ENCODE results near the gene ARHGAP15. TPM values are rescaled to one million over a fixed set of nuclear protein-coding genes. Genes with fewer than 3 reads are reported as not detected.

Gene ARHGAP15
- total and polyA plus RNA-seq, 10 donors: 55.8 to 219 (median 130) TPM

GRCh38 chr2:143157418-143157817 lies 28.2 kb downstream of the ARHGAP15 start:
- DNase-seq: no peak
- 66 to 85% (median 79%) methylated on average over 3 of the region's 3 CpGs for WGBS, 5 donors
- intact Hi-C loops (cut with DNase I; ENCODE audit: low total_unique reads): no loop called here

GRCh38 chr2:143158098-143158497 lies 28.9 kb downstream of the ARHGAP15 start:
- TF ChIP-seq POLR2AphosphoS5 (IDR thresholded peaks at IDR 0.05) (no peak), POLR2A (IDR thresholded peaks at IDR 0.05) (no peak), CTCF (IDR thresholded peaks at IDR 0.05 in 8 of 11, conservative IDR thresholded peaks at IDR 0.05 in 3 of 11) (no peak)
- WGBS, 5 donors: 73 to 87% (median 77%) methylated on average over 3 of the region's 3 CpGs
- Histone ChIP-seq H3K4me3 (no peak overlapping the region), H3K36me3 (peaks cover 0 to 31% (median 6%) of the 10 kb centered on the region in 6 donors), H3K4me1 (peaks cover 23 to 98% (median 79%) of the 10 kb centered on the region in 6 donors), H3K27ac (peak overlapping the region in 4 of 8 donors; percentile 37 to 86 (median 70)), H3K27me3 (replicated peaks in 1 of 7) (no peaks in the 10 kb centered on the region), H3K9me3 (no peaks in the 10 kb centered on the region)
- no peak for DNase-seq
- intact Hi-C loops (cut with DNase I; ENCODE audit: low total_unique reads): no loop called here

More at GRCh38 chr2:143157418-143157817, 28.2 kb downstream of the ARHGAP15 start:
- Histone ChIP-seq H3K27me3 (replicated peaks in 1 of 7) (no peaks in the 10 kb centered on the region), H3K27ac (peak overlapping the region in 4 of 8 donors; percentile 22 to 87 (median 82)), H3K4me3 (no peak overlapping the region), H3K4me1 (peaks cover 30 to 98% (median 80%) of the 10 kb centered on the region in 6 donors), H3K9me3 (no peaks in the 10 kb centered on the region), H3K36me3 (peaks cover 0 to 31% (median 6%) of the 10 kb centered on the region in 6 donors)
- no peak for TF ChIP-seq CTCF (IDR thresholded peaks at IDR 0.05 in 8 of 11, conservative IDR thresholded peaks at IDR 0.05 in 3 of 11)
- TF ChIP-seq POLR2A (IDR thresholded peaks at IDR 0.05): no peak
- TF ChIP-seq POLR2AphosphoS5 (IDR thresholded peaks at IDR 0.05): no peak

GRCh38 chr2:143158551-143159485 lies 29.6 kb downstream of the ARHGAP15 start:
- Histone ChIP-seq H3K4me1 (peaks cover 20 to 100% (median 80%) of the 10 kb centered on the region in 6 donors), H3K27ac (peak overlapping the region in 7 of 8 donors; percentile 1 to 86 (median 37)), H3K9me3 (no peaks in the 10 kb centered on the region), H3K4me3 (peak overlapping the region in 1 of 8 donors; percentile 46), H3K27me3 (replicated peaks in 1 of 7) (no peaks in the 10 kb centered on the region), H3K36me3 (peaks cover 0 to 31% (median 6%) of the 10 kb centered on the region in 6 donors)
- DNase-seq: no peak
- 30 to 54% (median 36%) methylated on average over 10 of the region's 10 CpGs for WGBS, 5 donors
- intact Hi-C loops (cut with DNase I; ENCODE audit: low total_unique reads): no loop called here
- TF ChIP-seq POLR2AphosphoS5 (IDR thresholded peaks at IDR 0.05): no peak
- no peak for TF ChIP-seq CTCF (IDR thresholded peaks at IDR 0.05 in 8 of 11, conservative IDR thresholded peaks at IDR 0.05 in 3 of 11)
- TF ChIP-seq POLR2A (IDR thresholded peaks at IDR 0.05): no peak

- no peak for DNase-seq
- Histone ChIP-seq H3K36me3 (peaks cover 0 to 31% (median 6%) of the 10 kb centered on the region in 6 donors), H3K4me3 (no peak overlapping the region), H3K27me3 (replicated peaks in 1 of 7) (no peaks in the 10 kb centered on the region), H3K4me1 (peaks cover 20 to 100% (median 80%) of the 10 kb centered on the region in 6 donors), H3K27ac (peak overlapping the region in 7 of 8 donors; percentile 1 to 86 (median 37)), H3K9me3 (no peaks in the 10 kb centered on the region)
- TF ChIP-seq POLR2A (IDR thresholded peaks at IDR 0.05) (no peak), CTCF (IDR thresholded peaks at IDR 0.05 in 8 of 11, conservative IDR thresholded peaks at IDR 0.05 in 3 of 11) (no peak), POLR2AphosphoS5 (IDR thresholded peaks at IDR 0.05) (no peak)
- WGBS, 5 donors: 73 to 85% (median 76%) methylated on average over 2 of the region's 2 CpGs
- intact Hi-C loops (cut with DNase I; ENCODE audit: low total_unique reads): no loop called here
Measured at GRCh38 chr2:143159486-143159840, 30.2 kb downstream of the ARHGAP15 start.

Measured in spleen (tissue), 11 donors.